Subcutaneous abdominal adipose tissue (tissue), 5 donors: Measurements from ENCODE around the gene NDUFS7.

Experiments
- H3K27ac ChIP-seq: one replicate; pipeline ENCODE4 v1.7.0; 2013; ENCODE audit warnings: low read depth, mild to moderate bottlenecking, inconsistent platforms, low read length, moderate library complexity
- H3K27me3 ChIP-seq, 5 donors: one replicate each; pipeline ENCODE4 v1.7.0; 2013; ENCODE audit warnings: low read length in 5 of 5, inconsistent platforms in 1 of 5; ENCODE audit not compliant: control insufficient read depth in 5 of 5, insufficient read depth in 4 of 5
- H3K36me3 ChIP-seq, 5 donors: one replicate each; pipeline ENCODE4 v1.7.0; 2013; ENCODE audit warnings: low read length in 5 of 5; ENCODE audit not compliant: control insufficient read depth in 5 of 5, insufficient read depth in 5 of 5
- H3K4me1 ChIP-seq, 5 donors: one replicate each; pipeline ENCODE4 v1.7.0; 2013; ENCODE audit warnings: low read length in 5 of 5, mild to moderate bottlenecking in 3 of 5, moderate library complexity in 1 of 5; ENCODE audit not compliant: control insufficient read depth in 5 of 5, insufficient read depth in 5 of 5
- H3K4me3 ChIP-seq, 5 donors: one replicate each; pipeline ENCODE4 v1.7.0; 2013; ENCODE audit warnings: low read length in 5 of 5, low read depth in 1 of 5
- H3K9ac ChIP-seq, 5 donors: one replicate each; pipeline ENCODE4 v1.7.0; 2013; ENCODE audit warnings: low read length in 5 of 5, mild to moderate bottlenecking in 4 of 5, moderate library complexity in 3 of 5
- H3K9me3 ChIP-seq, 5 donors: one replicate each; pipeline ENCODE4 v1.7.0; 2013; ENCODE audit warnings: low read length in 5 of 5; ENCODE audit not compliant: control insufficient read depth in 5 of 5
- donor health status: healthy.
- donor health status: healthy.
- donor health status: healthy.
- donor health status: healthy.
- donor health status: healthy.

NDUFS7 gene

DNA sequence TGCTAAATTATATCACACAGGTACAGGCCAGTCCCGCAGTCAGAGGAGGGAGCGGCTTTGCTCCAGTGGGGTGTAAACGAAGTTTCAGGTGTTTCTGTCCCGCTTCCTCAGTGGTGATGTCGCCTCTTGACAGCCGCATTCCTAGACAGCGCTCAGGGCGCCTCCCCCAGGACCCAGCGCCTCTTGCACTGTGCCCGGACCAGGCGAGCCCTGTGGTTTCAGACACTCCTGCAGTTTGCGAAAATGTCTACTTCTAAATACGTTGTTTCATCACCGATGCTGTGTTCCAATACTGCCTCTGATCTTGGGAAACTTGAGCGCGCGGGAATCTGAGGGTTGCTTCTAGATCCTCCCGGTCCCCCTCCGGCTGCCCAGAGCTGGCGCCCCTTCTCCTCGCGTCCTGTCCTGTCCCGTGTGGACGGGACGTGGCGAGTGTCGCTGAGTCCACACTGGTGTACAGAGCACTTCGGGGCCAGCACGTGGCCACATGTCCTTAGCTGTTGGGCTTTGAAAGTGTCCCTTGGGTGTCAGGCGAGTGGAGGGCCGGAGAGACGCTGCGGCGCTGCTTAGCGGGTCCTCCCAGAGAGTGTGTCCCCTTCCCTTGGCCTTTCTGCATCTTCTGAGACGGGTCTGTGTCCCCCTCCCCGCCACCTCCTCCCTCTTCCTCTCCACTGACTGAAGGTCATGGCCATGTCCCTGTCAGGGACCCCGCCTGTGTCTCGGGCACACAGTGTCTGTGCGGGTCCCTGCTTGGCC lies 39.9 kb downstream of the NDUFS7 start:
- Histone ChIP-seq H3K9ac (no peak overlapping the region), H3K36me3 (peaks cover 0 to 94% (median 92%) of the 10 kb centered on the region in 5 donors), H3K27me3 (no peaks in the 10 kb centered on the region)

DNA sequence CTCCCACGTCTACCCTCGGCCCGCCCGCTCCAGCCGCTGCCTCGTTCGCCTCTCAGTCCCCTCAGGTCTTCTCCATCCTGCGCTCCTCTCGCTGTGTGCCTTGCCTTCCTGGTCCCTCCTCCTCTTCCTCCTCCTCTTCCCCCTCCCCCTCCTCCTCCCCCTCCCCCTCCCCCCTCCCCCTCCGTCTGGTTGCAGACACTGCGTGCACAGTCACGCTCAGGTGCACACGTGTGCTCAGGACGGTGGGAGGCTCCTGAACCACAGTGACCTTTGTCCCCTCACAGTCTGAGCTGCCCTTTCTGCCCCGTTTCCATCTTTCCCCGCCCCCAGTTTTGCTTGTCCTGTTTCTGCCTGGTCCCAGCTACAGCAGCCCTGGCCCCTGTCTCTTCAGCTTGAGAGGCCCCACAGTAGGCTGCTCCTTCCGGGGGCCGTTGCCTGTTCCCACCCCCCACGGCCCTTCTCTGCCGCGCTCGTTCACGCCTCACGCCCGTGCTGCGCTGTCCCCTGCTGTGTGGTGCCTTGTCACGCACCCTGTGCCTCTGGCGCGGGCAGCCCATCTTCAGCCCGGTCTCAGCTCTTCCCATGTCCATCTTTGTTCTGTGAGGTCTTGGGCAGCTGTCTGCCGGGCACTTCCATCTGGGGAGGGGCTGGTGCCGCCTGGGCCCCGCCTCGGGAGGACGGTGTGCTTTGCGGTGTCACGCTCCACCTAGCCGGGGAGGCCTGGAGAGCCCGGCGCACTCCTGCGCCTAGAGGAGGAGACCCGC lies 40.7 kb downstream of the NDUFS7 start:
- no peak overlapping the region for H3K9ac ChIP-seq
- H3K27me3 ChIP-seq = no peaks in the 10 kb centered on the region
- no peaks in the 10 kb centered on the region for H3K4me1 ChIP-seq
- H3K9me3 ChIP-seq = no peaks in the 10 kb centered on the region
- peaks cover 0 to 94% (median 92%) of the 10 kb centered on the region in 5 donors for H3K36me3 ChIP-seq
- H3K4me3 ChIP-seq = no peak overlapping the region
- no peak overlapping the region for H3K27ac ChIP-seq

More for the DNA sequence above, 39.9 kb downstream of the NDUFS7 start:
- H3K27ac ChIP-seq = no peak overlapping the region
- no peaks in the 10 kb centered on the region for H3K4me1 ChIP-seq
- no peaks in the 10 kb centered on the region for H3K9me3 ChIP-seq
- no peak overlapping the region for H3K4me3 ChIP-seq

GRCh38 chr19:1425102-1425837 lies 41.6 kb downstream of the NDUFS7 start:
- Histone ChIP-seq H3K36me3 (peaks cover 0 to 96% (median 93%) of the 10 kb centered on the region in 5 donors), H3K9me3 (no peaks in the 10 kb centered on the region), H3K27me3 (no peaks in the 10 kb centered on the region), H3K4me3 (no peak overlapping the region), H3K27ac (no peak overlapping the region), H3K4me1 (no peaks in the 10 kb centered on the region), H3K9ac (no peak overlapping the region)

DNA sequence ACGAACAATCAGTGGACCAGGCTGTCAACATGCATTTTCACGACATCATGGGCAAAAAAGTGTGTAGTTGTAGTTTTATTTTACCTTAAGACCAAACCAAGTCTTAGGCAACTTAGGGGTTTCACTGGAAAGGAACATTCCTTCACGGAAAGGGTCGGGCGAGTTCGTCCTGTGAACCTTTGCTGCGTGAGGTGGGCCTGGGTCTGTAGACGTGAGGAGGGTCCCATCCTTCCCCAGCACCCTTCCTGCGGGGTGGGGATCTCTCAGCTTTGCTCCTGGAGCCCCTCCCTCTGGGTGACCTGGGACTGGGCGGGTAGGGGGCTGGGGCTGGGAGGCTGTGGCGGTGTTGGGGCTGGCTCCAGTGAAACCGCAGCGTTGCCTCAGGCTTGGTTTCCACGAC lies 42.2 kb downstream of the NDUFS7 start:
- Histone ChIP-seq H3K36me3 (peaks cover 0 to 93% (median 90%) of the 10 kb centered on the region in 5 donors), H3K27ac (no peak overlapping the region), H3K9ac (no peak overlapping the region), H3K9me3 (no peaks in the 10 kb centered on the region), H3K4me3 (no peak overlapping the region), H3K4me1 (no peaks in the 10 kb centered on the region), H3K27me3 (no peaks in the 10 kb centered on the region)

DNA sequence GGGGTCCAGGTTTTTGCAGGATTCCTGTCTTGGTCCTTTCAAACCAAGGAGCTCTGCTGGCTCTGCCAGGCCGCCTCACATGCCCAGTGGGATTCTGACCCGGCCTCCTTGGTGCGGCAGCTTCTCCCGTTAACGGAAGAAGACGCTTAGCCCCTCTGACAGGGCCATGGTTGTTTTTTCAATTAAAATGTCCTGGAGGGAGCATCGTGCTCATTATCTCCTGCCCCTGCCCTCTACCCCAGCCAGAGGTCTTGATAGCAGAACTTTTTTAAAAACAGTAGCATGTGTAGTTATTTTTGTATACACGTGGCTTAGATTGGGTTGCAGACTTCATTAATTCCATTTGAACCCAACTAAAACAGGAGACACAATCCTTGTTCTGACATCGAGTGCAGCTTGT lies 43.0 kb downstream of the NDUFS7 start:
- Histone ChIP-seq H3K9me3 (no peaks in the 10 kb centered on the region), H3K36me3 (peaks cover 0 to 90% (median 84%) of the 10 kb centered on the region in 5 donors), H3K27me3 (no peaks in the 10 kb centered on the region), H3K9ac (no peak overlapping the region), H3K4me1 (no peaks in the 10 kb centered on the region), H3K27ac (no peak overlapping the region), H3K4me3 (no peak overlapping the region)

- Histone ChIP-seq H3K27ac (no peak overlapping the region), H3K4me1 (no peaks in the 10 kb centered on the region), H3K27me3 (no peaks in the 10 kb centered on the region), H3K9ac (no peak overlapping the region), H3K9me3 (no peaks in the 10 kb centered on the region), H3K4me3 (no peak overlapping the region), H3K36me3 (peaks cover 0 to 90% (median 84%) of the 10 kb centered on the region in 5 donors)
Observed at GRCh38 chr19:1427221-1427920, 43.7 kb downstream of the NDUFS7 start.

DNA sequence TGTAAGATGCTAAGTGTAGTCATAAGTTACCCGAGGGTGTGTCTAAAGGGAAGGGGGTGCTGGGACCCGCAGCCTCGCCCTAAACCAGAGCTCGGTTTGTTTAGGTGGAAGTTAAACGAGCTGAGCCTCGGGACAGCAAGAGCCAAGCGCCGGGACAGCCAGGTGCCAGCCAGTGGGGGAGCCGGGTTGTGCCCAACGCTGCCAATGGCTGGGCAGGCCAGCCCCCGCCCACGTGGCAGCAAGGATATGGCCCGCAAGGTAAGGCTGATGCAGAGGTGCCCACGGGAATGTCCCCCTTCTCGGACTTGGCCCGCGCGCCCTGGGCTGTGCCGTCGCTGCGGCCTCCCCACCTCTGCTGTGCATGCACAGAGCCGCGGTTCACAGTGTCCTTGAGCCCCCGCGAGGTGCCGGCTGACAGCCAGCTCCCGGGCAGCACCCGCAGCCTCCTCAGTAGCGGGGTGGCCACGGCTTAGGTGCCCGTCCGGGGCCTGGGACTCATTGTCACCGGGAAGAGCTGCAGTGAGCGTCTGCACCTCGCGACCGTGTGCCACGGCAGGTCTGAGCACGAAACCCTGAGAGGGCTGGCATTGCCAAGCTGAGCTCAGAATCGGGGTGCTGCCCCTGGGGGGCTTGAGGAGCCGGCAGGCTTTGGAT lies 45.2 kb downstream of the NDUFS7 start:
- H3K9ac ChIP-seq = no peak overlapping the region
- no peak overlapping the region for H3K4me3 ChIP-seq
- no peak overlapping the region for H3K27ac ChIP-seq
- H3K9me3 ChIP-seq = no peaks in the 10 kb centered on the region
- H3K4me1 ChIP-seq = no peaks in the 10 kb centered on the region
- no peaks in the 10 kb centered on the region for H3K27me3 ChIP-seq
- peaks cover 0 to 90% (median 84%) of the 10 kb centered on the region in 5 donors for H3K36me3 ChIP-seq

- no peaks in the 10 kb centered on the region for H3K27me3 ChIP-seq
- H3K9ac ChIP-seq = no peak overlapping the region
- no peaks in the 10 kb centered on the region for H3K4me1 ChIP-seq
- peaks cover 0 to 91% (median 85%) of the 10 kb centered on the region in 5 donors for H3K36me3 ChIP-seq
- H3K9me3 ChIP-seq = no peaks in the 10 kb centered on the region
- H3K27ac ChIP-seq = no peak overlapping the region
- no peak overlapping the region for H3K4me3 ChIP-seq
Observed at GRCh38 chr19:1429750-1430149, 46.0 kb downstream of the NDUFS7 start.

DNA sequence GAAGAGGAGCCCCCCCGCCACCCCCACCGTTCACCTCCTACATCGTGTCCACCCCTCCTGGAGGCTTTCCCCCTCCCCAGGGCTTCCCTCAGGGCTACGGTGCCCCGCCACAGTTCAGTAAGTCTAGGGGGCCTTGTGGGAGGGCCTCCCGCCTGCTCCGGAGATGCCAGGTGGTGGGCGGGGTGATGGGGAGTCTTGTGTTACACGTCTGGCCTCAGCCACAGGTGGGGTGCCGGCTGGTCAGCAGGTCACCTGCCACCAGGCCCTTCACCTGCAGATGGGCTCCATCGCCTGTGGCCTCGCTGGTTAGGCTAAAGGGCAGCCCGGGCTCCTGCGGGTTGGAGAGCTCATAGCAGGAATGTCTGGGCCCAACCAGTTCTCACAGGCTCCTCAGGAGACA lies 46.5 kb downstream of the NDUFS7 start:
- H3K36me3 ChIP-seq = peaks cover 0 to 90% (median 80%) of the 10 kb centered on the region in 5 donors
- no peak overlapping the region for H3K4me3 ChIP-seq
- no peak overlapping the region for H3K27ac ChIP-seq
- no peaks in the 10 kb centered on the region for H3K9me3 ChIP-seq
- no peaks in the 10 kb centered on the region for H3K4me1 ChIP-seq
- no peak overlapping the region for H3K9ac ChIP-seq
- no peaks in the 10 kb centered on the region for H3K27me3 ChIP-seq
